Measurements from ENCODE around the gene SARS1.

DNA sequence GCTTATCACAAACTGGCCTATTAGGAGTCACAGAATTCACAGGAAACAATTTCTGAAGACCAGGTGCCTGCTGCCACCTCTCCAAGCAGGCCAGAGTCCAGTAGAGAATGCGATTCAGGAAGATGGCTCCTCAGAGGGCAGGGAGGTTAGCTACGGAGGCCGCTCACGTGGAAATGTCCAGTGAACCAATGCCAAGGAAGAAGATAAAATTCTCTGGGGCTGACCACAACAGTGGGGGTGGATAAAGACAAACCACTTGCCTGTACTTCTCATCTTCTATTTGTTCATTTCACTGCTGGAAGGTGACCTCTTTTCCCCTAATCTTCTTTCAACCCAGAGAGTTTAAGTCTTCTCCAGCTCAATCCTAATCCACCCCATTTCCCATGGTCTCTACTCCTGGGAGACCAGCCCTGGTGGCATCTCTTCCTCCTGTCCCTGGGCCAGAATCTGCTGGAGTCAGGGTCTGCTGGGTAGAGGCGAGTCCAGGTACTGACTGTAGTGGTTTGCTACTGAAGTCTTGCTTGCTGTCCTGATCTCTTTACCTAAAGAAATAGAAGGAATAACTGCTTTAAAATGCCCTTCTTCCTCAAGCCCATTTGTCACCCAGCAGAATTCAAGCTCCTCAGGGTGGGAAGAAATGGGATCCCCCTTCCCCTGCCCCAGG, 66.0 kb downstream of the SARS1 start:
- TF ChIP-seq, protein P1, sequence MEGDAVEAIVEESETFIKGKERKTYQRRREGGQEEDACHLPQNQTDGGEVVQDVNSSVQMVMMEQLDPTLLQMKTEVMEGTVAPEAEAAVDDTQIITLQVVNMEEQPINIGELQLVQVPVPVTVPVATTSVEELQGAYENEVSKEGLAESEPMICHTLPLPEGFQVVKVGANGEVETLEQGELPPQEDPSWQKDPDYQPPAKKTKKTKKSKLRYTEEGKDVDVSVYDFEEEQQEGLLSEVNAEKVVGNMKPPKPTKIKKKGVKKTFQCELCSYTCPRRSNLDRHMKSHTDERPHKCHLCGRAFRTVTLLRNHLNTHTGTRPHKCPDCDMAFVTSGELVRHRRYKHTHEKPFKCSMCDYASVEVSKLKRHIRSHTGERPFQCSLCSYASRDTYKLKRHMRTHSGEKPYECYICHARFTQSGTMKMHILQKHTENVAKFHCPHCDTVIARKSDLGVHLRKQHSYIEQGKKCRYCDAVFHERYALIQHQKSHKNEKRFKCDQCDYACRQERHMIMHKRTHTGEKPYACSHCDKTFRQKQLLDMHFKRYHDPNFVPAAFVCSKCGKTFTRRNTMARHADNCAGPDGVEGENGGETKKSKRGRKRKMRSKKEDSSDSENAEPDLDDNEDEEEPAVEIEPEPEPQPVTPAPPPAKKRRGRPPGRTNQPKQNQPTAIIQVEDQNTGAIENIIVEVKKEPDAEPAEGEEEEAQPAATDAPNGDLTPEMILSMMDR (IDR thresholded peaks at IDR 0.05): no peak
- no peak for TF ChIP-seq EZH2 (IDR thresholded peaks at IDR 0.05; ENCODE audit: borderline replicate concordance, insufficient read depth, low read depth, low read length, poor library complexity, severe bottlenecking)

Data from B cell (primary cell).